GM11168 (cell line): ENCODE measurements around the gene MOXD1.
"Not testable (repeated sequence)": the region's sequence is repeated elsewhere in the genome, so short reads cannot be mapped to it uniquely, and the experiment has no call there.

Experiments used
- in situ Hi-C: fragments of 300-500 bp; cut with MboI; formaldehyde crosslinking; loops from one replicate; pipeline ENCODE4 v1.12.0; 2022; ENCODE audit warnings: low sequenced_read_pairs; ENCODE audit not compliant: unreplicated experiment

The MOXD1 gene

DNA sequence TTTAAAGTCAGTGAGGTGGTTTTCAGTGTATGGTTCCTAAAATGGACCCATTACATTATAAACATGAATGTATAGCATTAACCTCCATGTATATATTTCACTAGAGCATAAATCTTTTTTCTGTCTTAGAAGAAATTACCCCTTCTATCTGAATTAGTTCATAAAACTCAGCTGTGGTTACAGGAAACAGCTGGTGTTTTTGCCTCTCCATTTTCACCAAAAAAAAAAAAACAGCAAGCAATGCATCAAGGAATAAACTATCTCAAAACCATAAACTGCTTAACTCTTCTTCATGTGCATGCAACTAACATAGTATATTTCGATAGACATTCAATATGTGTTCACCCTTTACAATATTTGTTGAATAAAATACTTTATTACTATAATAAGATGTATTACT lies 40.2 kb downstream of the MOXD1 start:
- in situ Hi-C loops, result no loop called here

DNA sequence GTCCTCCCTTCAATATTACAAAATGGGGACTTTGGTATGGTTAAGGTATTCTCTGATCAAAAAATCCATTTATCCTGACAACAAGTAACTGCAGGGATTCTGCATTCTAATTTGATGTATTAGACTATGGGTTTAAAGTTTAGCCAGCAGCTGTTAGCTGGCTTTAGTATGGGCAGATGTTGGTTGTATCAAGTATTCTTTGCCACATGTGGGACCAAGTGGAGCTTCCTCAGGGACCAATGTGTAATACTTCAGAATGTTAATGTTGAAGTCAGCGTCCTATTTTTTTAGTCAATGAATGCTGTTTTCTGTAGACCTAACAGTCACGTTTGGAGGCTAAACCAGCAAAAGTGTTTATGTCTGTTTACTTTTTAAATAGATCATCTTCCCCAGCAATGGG lies 41.4 kb downstream of the MOXD1 start:
- in situ Hi-C loops, result no loop called here

DNA sequence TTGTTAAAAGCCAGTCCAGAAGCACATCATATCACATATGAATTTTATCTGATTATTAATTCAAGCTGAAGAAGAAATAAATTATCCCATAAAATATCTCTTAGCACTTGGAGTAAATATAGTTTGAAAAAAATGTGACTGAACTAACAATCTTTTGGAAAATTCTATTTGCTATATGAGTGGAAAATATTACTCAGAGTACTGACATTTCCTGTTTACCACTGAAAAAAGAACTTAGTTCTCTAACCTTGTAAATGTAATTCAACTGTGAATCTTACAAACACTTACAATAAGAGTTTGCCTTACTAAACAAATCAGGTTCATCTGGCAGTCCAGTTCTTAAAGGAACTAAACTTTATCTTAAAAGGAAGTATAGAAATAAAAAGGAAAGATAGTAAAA lies 44.2 kb downstream of the MOXD1 start:
- in situ Hi-C loops, result no loop called here

DNA sequence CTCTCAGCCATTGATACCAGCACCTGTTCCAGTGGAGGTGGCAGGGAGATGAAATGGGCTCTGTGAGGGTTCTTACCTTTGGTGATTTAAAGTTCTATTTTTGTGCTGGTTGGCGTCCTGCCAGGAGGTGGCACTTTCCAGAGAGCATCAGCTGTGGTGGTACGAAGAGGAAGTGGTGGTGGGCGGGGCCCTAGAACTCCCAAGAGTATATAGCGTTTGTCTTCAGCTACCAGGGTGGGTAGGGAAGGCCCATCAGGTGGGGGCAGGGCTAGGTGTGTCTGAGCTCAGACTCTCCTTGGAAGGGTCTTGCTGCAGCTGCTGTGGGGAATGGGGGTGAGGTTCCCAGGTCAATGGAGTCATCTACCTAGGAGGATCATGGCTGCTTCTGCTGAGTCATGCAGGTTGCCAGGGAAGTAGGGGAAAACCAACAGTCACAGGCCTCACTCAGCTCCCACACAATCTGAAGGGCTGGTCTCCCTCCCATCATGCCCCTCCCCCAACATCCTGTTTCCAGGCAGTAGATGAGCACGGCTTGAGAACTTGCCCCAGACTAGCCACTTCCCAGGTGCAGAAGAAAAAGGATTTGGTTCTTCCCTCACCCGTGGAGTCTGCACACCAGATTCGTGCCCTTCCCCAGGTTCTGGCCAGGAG lies 46.6 kb downstream of the MOXD1 start:
- in situ Hi-C loops, result no loop called here

DNA sequence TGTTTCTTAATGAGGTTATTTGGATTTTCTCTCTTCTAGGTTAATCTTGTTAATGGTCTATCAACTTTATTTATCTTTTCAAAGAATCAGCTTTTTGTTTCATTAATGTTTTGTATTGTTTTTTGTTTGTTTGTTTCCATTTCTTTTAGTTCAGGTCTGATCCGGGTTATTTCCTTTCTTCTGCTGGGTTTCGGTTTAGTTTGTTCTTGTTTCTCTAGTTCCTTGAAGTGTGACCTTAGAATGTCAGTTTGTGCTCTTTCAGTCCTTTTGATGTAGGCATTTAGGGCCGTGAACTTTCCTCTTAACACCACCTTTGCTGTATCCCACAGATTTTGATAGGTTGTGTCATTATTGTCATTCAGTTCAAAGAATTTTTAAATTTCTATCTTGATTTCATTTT lies 49.3 kb downstream of the MOXD1 start:
- in situ Hi-C loops, result not testable (repeated sequence)

DNA sequence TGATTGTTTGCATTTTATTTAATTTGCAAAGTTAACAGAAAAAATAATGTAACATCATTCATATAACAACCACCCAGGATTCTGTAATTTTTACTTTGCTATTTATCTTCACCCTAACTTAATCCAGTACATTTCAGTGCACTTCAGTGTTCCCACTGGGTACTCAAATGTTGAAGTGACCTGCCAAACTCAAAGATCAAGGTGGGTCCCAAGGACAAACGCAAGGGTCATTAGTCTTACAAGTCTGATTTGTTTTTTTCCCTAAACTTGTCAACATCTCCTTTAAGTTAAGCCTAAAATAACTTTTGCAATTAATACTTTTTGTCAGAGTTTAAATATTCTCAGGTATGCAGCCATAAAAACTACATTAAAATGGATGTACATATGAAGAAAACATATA lies 53.0 kb downstream of the MOXD1 start:
- in situ Hi-C loops, result no loop called here

DNA sequence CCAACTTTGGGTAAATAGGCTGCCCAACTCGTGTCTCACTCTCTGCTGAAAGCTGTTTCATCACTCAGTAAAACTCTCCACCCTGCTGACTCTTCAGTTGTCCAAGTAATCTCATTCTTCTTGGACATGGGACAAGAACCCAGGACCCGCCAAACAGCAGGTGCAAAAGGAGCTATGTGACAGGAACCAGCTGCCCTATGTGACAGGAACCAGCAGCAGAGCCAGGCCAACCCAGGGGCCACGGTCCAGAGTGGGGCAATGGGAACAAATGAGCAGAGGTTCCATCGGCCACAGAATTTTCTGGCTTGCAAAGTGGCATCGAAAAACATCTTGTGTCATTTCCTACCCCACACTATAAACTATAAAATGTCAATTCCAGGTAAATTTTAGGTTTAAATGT lies 56.5 kb downstream of the MOXD1 start:
- in situ Hi-C loops, result no loop called here

DNA sequence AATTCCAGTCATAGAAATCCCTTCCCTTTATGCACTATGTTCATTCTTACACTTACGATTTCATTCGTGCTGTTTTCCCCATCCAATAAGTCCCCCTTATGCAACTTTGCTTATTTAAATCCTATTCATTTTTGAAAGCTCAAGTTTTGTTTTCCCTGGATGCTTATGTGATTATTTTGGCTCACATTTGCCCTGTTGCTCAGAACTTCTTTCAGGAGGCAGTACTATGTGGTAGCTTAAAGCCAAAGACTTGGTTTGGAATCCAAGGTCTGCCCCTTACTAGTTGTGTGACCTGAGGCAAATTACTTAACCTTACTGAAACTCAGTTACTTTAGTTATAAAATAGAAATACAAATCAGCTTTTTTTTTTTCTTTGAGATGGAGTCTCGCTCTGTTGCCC lies 59.6 kb downstream of the MOXD1 start:
- in situ Hi-C loops, result no loop called here

DNA sequence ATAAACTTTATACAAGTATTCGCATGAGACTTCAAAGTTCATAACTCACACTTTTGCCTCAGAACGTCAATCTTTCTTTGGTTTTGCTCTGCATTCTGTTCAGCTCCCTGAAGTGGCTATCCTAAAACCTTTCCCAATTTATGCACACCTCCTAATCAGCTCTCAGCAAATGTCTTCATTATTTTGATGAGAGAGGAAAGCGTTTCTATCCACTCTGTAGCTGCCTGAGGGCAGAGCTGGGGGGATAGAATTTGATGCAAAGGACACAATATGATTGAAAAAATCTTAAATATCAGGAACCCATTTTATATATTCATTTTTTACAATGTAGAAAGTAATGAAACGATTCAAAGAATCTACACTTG lies 66.8 kb downstream of the MOXD1 start:
- in situ Hi-C loops, result no loop called here

DNA sequence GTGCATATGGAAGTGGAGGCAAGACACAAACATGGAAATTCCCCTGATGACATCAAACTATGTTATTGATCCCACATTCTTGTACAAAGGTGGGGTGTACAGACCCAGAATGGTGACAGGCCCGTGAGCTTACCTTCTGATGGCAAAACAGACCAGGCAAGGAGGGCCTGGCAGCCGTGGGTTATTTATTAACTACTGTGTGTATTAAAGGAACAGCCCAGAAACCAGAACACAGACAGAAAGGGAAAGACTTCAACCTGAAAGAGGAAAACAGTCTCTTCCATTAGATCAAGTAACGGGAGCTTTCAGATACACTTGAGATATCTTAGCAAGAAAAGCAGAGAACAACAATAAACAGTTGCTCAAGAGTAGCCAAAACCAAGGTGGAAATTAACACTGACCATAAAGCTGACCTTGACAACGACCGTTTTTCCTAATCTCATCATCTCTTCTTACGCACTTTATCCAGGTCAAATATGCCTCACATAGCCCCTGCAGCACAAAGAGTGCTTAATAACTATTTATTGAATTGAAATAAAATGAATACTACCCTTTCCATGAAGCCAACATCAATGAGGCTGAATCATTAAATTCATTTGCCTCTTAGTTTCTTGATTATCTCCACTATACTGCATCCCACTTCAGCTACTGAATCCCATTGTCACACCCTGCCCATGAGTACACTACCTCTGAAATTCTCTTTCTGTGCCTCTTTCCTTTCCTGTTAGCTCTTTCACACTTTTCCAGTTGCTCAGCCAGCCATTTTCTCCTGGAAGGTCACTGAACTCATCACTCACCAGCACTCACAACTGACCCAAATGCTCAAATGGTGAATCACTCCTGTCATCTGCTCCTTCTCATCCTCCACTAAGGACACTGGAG lies 67.4 kb downstream of the MOXD1 start:
- in situ Hi-C loops, result no loop called here

DNA sequence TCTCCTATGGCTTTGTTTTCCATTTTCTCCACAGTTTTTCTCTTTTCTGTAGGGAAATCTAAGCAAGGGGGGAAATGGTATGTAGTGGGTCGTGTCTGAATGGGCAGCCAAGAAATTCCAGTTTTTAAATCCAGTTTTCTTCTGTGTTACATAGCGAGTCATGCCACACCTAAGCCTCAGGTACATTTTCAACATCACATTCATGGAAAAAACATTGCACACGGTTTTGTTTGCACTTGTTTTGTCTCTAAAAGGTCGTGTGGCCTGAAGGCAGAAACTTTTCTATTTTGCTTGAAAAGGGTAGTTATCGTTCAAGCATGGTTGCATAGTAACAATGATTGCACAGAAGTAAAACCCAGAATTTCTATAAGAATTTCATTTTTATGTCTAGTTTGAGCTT lies 70.5 kb downstream of the MOXD1 start:
- in situ Hi-C loops, result no loop called here

DNA sequence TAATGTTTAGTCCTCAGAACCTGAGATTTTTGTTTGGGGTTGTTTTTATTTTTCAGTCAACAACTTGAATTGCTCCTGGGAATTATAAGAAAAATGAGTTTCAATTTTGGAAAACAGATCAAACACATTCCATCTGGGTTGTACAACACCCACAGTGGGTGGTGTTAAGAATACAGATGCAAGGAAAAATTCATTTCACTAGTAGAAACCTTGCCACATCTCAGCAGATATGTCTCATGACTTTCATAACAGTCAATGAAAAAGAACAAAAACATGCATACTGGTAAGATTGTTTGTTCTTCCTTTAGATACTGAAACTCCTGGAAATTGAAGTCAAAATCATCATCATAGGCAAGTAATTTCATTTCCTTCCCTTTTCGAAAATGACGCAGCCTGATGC lies 78.9 kb downstream of the MOXD1 start:
- in situ Hi-C loops, result no loop called here

DNA sequence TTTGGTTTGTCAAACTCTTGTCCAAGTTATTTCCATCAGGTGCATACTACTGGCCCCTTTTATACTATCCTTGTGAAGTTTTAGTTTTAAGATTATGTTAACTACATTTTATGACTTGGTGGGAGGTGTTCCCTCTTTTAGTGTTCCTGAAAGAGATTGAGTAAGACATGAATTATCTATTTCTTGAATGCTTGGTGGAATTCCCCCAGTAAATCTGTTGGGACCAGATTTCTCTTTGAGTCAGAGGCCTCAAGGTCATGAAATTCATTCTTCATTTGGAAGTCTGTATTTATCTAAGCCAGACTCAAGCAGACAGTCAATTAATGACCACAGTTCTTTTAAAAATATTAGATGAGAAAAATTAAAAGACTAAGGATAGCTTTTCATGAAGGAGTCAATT lies 81.3 kb downstream of the MOXD1 start:
- in situ Hi-C loops, result no loop called here

DNA sequence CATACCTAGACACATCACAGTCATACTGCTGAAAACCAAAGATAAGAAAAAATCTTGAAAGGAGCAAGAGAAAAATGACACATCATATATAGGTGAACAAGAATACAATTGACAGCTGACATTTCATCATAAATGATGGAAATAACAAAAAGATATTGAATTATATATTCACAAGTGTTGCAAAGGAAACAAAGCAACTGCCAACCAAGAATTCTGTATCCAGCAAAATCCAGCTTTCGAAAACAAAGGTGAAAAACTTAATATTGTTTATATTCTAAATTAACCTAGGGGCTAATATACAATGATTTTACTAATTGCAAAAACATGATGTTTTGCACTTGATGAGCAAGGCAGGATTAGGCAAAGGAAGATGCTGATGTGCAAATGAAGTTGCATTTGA lies 84.3 kb downstream of the MOXD1 start:
- in situ Hi-C loops, result no loop called here

DNA sequence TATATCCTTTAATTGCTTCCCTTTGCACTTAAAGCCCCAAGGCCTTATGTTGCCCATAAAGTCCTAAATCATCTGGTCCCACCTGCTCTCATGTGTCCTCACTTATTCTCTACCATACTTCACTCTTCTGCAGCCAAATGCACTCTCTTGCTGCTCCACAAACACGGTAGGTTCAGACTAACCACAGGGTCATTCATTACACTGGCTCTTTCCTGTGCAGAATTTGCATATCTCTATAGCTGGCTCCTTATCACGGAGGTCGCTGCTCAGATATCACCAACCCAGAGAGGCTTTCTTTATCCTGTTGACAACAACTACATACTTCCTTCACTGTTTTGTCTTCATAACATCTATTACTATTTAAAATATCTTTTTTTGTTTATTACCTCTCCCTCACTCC lies 86.8 kb downstream of the MOXD1 start:
- in situ Hi-C loops, result no loop called here

DNA sequence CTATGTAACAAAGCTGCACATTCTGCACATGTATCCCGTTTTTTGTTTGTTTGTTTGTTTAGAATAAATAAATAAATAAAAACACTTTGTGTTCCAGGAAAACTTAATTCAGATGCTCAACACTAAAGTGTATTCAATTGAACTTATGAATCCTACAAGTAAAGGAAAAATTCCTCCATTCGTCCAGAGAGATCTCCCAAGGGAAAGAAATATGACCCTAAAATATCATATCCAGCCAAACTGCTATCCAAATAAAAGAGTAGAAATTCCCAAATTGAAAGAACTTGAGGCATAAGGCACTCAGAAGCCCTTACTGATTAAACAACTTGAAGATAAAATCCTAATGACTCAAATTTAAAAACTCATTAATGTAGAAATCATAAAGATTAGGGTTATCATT lies 90.4 kb downstream of the MOXD1 start:
- in situ Hi-C loops, result no loop called here

DNA sequence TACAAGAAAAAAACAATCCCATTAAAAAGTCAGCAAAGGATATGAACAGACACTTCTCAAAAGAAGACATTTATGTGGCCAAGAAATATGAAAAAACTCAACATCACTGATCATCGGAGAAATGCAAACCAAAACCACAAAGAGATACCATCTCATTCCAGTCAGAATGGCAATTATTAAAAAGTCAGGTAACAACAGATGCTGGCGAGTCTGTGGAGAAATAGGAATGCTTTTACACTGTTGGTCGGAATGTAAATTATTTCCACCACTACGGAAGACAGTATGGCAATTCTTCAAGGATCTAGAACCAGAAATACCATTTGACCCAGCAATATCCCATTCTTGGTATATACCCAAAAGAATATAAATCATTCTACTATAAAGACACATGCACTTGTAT lies 91.1 kb downstream of the MOXD1 start:
- in situ Hi-C loops, result not testable (repeated sequence)

DNA sequence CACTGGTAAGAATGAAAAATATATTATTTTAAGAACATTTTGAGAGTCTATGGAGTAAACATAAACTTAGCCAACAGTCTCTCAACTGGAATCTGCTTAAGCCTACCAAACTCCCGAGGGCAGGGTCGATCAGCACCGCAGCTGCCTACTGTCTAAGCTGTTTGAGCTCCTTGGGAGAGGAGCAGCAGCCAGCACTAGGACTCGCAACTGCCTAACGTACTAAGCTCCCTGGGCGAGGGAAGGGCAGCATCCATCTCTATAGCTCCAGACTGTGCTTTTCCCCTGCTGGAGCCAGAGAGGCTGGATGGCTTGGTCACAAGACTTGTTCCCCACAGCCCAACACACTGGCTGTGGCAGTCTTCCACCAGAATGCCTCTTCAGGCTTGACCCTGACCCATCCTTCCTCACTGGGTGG lies 96.4 kb downstream of the MOXD1 start:
- in situ Hi-C loops, result no loop called here

DNA sequence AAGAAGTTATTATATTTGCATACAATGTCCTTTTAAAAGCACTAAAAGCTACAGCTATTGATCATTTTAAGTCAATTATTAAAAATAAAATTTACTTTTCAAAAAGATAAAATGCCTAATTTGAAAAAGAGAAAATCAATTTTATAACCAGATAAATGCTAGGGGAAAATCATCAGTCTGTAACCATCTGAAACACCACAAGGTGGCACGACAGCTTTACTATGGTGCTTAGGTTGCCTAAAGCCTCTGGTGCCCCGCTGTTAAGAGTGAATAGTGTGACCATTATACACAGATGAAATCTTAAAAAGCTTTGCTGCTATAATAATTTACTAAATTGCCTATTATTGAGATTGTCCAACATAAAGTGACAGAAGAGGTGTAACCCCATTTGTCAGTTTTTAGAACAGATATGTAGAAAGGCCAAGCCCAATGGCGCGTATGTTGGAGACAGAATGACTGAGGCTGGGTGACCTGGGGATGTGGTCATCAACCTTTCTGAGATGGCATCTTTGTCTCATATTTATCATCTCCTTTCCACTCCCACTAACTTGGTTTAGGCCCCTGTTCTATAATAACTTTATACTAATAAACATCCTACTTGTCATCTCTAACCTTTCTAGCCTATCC lies 100.8 kb downstream of the MOXD1 start:
- in situ Hi-C loops, result no loop called here

DNA sequence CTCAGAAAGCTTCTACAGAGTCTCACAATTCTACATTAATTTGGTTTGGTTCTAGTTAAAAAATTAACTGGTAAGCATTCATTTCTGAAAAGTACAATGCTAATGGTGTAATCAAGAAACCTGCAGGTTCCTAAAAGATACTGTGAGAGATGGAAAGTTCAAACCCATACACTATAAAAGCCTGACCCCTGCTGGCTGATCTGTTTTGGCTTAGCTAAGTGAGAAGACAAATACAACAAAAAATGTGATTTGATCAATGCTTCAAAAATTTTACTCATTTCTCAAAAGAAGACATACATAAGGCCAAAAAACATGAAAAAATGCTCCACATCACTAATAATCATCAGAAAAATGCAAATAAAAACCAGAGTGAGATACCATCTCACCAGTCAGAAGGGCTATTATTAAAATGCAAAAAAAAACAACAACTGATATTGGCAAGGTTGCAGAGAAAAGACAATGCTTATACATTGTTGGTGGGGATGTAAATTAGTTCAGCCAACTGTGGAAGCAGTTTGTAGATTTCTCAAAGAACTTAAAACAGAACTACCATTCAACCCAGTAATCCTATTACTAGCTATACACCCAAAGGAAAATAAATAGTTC lies 102.8 kb downstream of the MOXD1 start:
- in situ Hi-C loops, result loop anchor here (25.0 kb wide), 1 partner anchor 489 kb away; the partner anchor contains the start of gene SLC18B1

DNA sequence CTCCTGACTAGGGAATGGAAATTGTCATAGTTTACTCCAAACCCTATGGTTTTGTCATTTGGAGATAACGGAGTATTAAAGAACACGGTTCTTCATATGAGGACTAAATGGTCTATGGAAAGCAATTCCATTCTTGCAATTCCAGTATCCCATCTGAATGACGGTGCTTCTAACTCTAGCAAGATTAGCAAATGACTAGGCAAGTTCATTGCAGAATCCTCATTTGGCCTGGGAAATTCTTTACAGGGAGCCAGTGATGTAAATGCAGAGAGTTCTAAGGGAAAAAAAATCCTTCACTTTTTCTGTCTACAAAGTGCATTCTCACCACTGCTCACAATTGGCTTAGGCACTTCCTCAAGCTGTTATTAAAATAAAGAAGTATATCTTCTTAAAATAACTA lies 111.5 kb downstream of the MOXD1 start:
- in situ Hi-C loops, result loop anchor here (25.0 kb wide), 1 partner anchor 498 kb away; the partner anchor contains the start of gene SLC18B1
